Occipital lobe (tissue), 2 donors: ENCODE results near the gene C15orf61. TPM values are rescaled to one million over a fixed set of nuclear protein-coding genes. Genes with fewer than 3 reads are reported as not detected.
A peak's percentile ranks its signal among the peaks of the same experiment; 100 is the strongest.

Experiments
- DNase-seq: peaks from one replicate; lab custom pipeline; 2025; lab: John Stamatoyannopoulos, UW
- total RNA-seq: library from RNA; depleted of rRNA; stranded (reverse); fragments of >200 nt; gene quantifications from one replicate; pipeline ENCODE4 v1.2.3, GENCODE V29; 2014

Gene C15orf61
- 33.2 TPM for total RNA-seq

GRCh38 chr15:67521029-67521782, at the start of gene C15orf61:
C15orf61 (plus strand) TSS chr15:67521131; CDS start chr15:67521249, 118 bp downstream.
- peak; percentile 79 for DNase-seq

DNA sequence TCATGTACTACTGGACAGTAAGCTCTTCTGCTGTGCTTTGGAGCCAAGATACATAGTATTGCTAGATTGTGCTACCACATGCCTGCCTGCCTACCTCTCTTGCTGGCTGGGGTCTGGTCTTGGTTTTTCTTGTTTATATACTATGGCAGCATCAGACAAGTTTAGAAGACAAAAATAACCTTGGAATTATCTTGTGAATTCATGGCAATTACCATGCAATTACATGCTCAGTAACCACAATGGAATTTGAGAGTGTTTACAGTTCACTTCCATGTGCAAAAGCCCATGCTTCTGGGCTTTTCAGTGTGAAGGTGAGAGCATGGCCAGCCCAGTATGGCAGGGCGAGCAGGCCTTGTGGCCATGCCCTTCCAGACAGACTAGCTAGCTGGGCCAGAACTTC, 48.0 kb upstream of the C15orf61 start:
- DNase-seq, result no peak

- no peak for DNase-seq
These were observed 46.4 kb upstream of the C15orf61 start for GRCh38 chr15:67474405-67475110.

- DNase-seq, result no peak
These were observed 41.0 kb upstream of the C15orf61 start for GRCh38 chr15:67479781-67480505.

GRCh38 chr15:67480741-67481140, 40.2 kb upstream of the C15orf61 start:
- no peak for DNase-seq

DNA sequence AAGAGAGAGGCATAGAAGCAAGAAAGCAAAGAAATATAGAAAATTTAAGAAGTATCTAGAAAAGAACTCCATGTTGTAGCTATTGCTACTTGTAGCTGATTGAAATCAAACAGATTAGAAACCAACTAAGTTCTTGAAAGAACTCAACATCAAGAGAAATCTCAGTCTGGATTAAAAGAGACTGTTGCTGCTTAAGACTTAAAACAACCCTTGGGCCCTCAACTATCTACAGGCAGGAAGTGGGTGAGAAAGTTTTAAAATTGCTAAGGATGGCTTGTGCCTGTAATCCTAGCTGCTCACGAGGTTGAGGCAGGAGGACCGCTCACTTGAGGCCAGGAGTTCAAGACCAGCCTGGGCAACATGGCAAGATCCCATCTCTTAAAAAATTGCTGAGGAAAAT, 39.3 kb upstream of the C15orf61 start:
- DNase-seq, result no peak

GRCh38 chr15:67495585-67495984, 25.3 kb upstream of the C15orf61 start:
- DNase-seq, result no peak

DNA sequence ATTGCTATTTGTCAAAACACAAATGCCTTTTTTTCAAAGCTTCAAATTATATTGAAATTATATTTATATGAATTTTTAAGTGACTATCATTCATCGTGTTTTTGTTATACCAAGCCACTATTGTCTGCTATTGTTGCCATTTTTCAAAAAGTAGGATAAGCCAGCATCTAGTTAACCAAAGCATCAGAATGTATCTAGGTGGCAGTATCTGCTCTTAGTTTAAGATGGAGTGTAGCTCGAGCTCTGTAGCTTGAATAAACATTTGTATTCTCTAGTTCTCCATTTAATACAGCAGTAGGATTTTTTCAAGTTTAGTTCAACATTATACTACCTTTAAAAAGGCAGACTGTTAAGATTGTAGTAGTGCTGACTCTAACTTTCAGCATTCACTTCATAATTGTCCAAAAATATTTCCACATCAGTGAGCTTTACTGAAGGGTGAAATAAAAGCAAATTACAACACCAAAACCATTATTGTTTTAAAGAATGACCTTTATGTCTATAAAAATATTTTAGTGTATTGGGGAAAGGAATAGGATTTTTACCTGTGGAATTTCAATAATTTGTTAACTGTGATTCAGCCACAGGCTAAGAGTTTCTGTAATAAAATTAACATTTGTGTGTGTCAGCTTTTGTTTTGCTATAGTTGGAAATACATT, 19.6 kb upstream of the C15orf61 start:
- no peak for DNase-seq

GRCh38 chr15:67501836-67502461, 19.0 kb upstream of the C15orf61 start:
- no peak for DNase-seq

DNA sequence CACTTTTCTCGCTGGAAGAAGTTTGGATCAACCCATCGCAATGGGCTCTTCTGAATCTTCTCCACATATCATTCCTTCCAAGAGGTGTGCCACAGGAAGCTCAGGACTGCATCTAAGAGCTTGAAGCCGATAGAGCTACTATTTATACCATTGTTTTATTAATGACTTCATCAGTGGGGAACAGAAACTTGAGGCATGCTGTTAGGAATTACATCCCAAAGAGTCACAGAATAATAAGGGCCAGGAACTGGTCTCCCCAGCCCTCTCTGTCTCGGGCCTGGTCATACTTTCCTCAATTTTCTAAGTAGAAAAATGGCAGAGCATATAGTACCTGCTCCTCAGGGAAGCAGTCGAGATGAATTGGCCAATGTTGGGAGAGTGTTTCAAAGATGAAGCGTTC, 16.9 kb upstream of the C15orf61 start:
- no peak for DNase-seq

DNA sequence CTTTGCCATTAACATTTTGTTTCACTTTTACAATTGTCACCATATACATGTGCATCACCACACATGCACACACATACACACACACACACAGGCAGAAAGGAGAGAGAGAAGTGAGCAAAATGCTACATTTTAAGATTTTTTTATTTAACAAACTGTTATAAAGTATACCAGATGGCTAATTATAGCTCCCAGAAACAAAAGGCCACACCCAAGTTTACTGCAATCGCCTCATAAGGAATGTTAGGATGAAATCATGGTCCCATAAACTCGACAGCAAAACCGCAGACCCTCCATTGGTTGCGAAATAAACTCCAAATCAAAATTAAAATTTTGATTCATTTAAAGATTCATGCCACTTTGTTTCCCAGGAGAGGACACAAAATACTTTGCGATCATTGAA, 16.1 kb upstream of the C15orf61 start:
- DNase-seq, result no peak

- DNase-seq, result no peak
These were observed 15.0 kb upstream of the C15orf61 start for GRCh38 chr15:67505675-67506572.

- DNase-seq, result no peak
These were observed 13.9 kb upstream of the C15orf61 start for GRCh38 chr15:67506775-67507747.

- no peak for DNase-seq
These were observed 12.5 kb upstream of the C15orf61 start for GRCh38 chr15:67508407-67508806.

DNA sequence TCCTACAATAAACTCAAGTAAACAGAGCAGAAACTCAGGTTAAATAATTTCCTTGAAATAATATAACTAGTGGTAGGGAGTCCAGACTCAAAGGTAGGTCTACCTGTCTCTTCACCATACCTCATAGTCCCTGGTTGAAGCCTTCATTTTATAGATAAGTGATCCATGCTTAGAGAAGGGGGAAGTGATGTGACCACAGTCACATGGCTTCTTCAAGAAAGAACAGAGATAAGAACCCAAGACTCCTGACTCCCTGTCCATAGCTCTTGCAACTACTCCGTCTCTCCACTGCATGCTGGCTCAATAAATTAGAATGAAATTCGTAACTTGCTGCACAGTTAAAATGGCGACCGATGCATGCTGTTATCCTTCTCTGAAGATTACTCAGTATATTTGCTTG, 11.0 kb upstream of the C15orf61 start:
- DNase-seq, result no peak

DNA sequence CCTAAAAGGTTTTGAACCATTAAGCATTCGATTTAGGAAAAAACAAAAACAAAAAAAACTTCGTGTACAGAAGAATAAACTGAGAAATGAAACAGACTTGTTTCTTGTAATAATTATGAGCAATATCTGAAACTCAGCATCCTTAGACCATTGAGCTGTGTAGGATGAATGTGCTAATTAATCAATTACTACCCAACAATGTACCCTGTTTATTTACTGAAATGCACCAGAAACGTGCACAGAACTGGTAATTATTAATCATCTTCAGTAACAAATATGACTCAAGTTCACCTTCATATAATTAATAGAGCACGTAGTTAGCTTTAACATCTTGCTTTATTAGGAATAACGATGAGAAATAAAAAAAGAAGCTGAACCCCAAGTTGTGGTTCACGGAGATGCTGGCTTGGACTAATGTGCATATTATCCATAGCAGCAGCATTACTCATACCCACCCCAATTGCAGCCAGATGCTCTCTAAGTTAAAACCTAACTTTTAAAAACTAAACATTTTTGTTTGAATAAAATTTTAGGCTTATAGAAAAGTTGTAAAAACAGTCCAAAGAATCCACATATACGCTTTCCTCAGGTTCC, 10.2 kb upstream of the C15orf61 start:
- DNase-seq, result no peak

DNA sequence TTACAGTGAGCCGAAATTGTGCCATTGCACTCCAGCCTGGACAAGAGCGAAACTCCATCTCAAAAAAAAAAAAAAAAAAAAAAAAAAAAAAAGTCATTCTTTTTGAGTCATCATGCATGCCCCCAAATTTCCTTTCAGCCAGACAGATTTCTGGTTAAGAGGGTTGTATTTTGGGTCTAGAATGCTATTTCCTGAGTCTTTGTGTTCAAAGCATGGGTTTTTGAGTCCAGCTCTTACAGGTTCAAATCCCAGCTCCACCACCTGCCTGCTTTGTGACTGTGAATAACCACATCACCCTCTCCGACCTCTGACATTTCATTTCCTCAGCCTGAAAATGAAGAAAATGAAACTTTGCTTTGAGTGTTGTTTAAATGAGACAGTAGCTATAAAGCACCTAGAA, 9.3 kb upstream of the C15orf61 start:
- DNase-seq, result no peak

DNA sequence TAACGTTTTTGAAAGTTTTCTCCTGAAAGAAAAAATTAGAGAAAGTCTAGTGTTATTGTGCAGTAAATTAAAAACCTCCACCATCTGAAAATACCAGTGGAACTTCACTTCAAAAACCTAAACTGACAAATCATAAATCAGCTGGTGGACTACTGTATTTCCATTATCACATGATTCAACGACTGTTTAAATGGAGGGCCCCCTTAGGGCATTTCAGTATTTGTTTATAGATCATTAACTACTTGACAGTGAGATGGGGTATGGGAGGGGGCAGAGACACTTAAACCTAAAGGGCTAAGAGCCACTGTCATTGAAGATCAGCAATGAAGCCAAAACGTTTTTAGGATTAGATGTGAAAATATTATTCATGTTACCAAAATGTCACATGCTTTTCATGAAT, 8.8 kb upstream of the C15orf61 start:
- DNase-seq, result no peak
